ENCODE results near the gene ASXL3. TPM values are rescaled to one million over a fixed set of nuclear protein-coding genes. Genes with fewer than 3 reads are reported as not detected.

Gene ASXL3
- total RNA-seq, 1 donor from 2014 or later: 1.3 TPM

DNA sequence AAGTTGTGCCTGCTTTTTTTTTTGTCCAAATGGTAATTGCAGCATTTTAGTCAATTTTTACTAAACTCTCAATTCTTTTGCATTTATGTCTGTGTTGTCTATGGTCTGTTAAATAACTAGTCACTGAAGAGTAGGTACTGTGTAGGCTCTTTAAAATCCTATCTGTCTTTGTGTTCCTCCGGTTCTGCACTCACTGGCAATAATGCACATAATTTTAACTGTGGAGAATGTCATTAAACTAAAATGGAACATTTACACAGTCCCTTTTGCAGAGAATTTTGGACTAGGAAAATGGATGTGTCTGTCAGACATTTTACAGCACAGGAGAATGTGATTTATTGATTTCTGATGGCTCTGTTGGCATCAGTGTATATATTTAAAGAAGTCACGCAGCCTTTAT is 116.6 kb downstream of the ASXL3 start:
- Histone ChIP-seq H3K4me1 (no peaks in the 10 kb centered on the region), H3K9me3 (no peaks in the 10 kb centered on the region), H3K4me3 (no peak overlapping the region), H3K27me3 (no peaks in the 10 kb centered on the region), H3K27ac (no peak overlapping the region), H3K36me3 (no peaks in the 10 kb centered on the region)
- TF ChIP-seq CTCF (IDR thresholded peaks at IDR 0.05): no peak
- intact Hi-C loops (cut with DNase I): no loop called here
- ATAC-seq: no peak
- no peak for DNase-seq

DNA sequence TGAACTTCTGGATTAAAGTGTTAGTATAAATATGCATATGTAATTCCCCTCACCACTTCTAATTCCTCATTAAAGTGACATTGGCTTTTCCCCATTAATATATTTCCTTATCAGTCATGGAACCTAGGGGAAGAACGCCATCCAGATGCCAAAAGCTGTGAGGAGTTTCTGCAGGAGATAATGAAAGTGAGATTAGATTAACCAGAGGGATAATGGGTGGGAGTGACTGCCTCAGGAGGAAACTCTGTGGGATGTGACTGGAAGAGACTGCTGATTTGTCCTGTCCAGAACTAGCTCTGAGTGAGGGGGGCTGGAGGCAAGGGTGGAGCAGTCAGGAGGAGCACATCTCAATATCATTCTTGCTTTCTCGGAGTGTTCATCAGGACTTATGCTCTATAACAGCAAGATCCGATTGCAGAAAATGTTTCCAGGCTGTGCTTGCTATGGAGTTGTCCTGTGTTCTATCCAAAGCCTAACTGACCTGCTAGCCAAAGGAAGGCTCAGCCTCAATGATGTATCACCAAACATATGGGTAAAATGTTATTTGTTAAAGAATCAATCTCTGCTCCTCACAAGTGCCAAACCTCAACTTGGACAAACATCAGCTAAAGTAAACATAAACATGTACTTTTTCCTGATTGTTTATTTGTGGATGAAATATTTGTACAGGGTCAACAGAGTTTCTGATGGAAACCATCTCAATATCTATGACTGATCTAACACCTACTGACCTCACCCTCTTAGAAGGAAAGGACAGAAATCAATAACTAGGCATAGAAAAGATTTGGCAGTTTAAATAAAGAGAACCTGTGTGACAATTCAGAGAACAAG is 118.5 kb downstream of the ASXL3 start:
- no peaks in the 10 kb centered on the region for H3K9me3 ChIP-seq
- no peak overlapping the region for H3K27ac ChIP-seq
- no peak for TF ChIP-seq CTCF (IDR thresholded peaks at IDR 0.05)
- no peak overlapping the region for H3K4me3 ChIP-seq
- no peaks in the 10 kb centered on the region for H3K27me3 ChIP-seq
- ATAC-seq: no peak
- no peak for DNase-seq
- no peaks in the 10 kb centered on the region for H3K36me3 ChIP-seq
- H3K4me1 ChIP-seq: no peaks in the 10 kb centered on the region
- intact Hi-C loops (cut with DNase I): no loop called here

- no peak overlapping the region for H3K27ac ChIP-seq
- ATAC-seq (no peak), DNase-seq (no peak)
- H3K27me3 ChIP-seq: no peaks in the 10 kb centered on the region
- no peaks in the 10 kb centered on the region for H3K4me1 ChIP-seq
- no peak overlapping the region for H3K4me3 ChIP-seq
- intact Hi-C loops (cut with DNase I): no loop called here
- H3K36me3 ChIP-seq: no peaks in the 10 kb centered on the region
- no peaks in the 10 kb centered on the region for H3K9me3 ChIP-seq
- TF ChIP-seq CTCF (IDR thresholded peaks at IDR 0.05): no peak
Observed at GRCh38 chr18:33697498-33697897, 119.5 kb downstream of the ASXL3 start.

GRCh38 chr18:33699372-33699771 is 121.4 kb downstream of the ASXL3 start:
- Histone ChIP-seq H3K4me1 (no peaks in the 10 kb centered on the region), H3K27me3 (no peaks in the 10 kb centered on the region), H3K27ac (no peak overlapping the region), H3K36me3 (no peaks in the 10 kb centered on the region), H3K4me3 (no peak overlapping the region), H3K9me3 (no peaks in the 10 kb centered on the region)
- intact Hi-C loops (cut with DNase I): no loop called here
- DNase-seq: no peak
- no peak for TF ChIP-seq CTCF (IDR thresholded peaks at IDR 0.05)
- ATAC-seq: no peak

- no peak overlapping the region for H3K27ac ChIP-seq
- no peaks in the 10 kb centered on the region for H3K4me1 ChIP-seq
- no peaks in the 10 kb centered on the region for H3K9me3 ChIP-seq
- intact Hi-C loops (cut with DNase I): no loop called here
- H3K36me3 ChIP-seq: no peaks in the 10 kb centered on the region
- no peaks in the 10 kb centered on the region for H3K27me3 ChIP-seq
- H3K4me3 ChIP-seq: no peak overlapping the region
- no peak for TF ChIP-seq CTCF (IDR thresholded peaks at IDR 0.05)
- ATAC-seq (no peak), DNase-seq (no peak)
Observed at GRCh38 chr18:33700513-33700976, 122.5 kb downstream of the ASXL3 start.

Measured in upper lobe of right lung (tissue), 1 donor.